Peyer's patch (tissue), 4 donors: ENCODE measurements around the gene CADPS2.

Experiments
- POLR2A ChIP-seq, 2 donors: fragments of 450-650 bp; IDR thresholded peaks; one replicate each; pipeline ENCODE4 v1.5.1; 2017; ENCODE audit warnings: antibody characterized with exemption in 2 of 2, mild to moderate bottlenecking in 2 of 2, moderate library complexity in 2 of 2
- TF ChIP-seq, protein P1 (sequence below), 6 experiments: fragments of 450-650 bp in 4 of 6; fragments of 200-600 bp in 2 of 6; sonication (generic) in 1 of 6; IDR thresholded peaks; one replicate each; pipeline ENCODE4 v1.5.1; 2017 to 2019; ENCODE audit warnings: antibody characterized with exemption in 6 of 6, mild to moderate bottlenecking in 3 of 6, moderate library complexity in 1 of 6

DNA sequence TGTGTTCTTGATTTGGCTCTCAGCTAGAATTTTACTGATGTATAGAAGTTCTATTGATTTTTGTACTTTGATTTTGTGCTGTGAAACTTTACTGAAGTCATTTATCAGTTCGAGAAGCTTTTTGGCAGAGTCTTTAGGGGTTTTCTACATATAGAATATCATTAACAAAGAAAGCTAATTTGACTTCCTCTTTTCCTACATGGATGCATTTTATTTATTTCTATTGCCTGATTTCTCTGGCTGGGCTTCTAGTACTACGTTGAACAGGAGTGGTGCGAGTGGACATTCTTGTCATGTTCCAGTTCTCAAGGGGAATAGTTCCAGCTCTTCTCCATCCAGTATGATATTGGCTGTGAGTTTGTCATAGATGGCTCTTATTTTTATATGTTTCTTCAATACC is 252.8 kb downstream of the CADPS2 start:
- TF ChIP-seq, protein P1, sequence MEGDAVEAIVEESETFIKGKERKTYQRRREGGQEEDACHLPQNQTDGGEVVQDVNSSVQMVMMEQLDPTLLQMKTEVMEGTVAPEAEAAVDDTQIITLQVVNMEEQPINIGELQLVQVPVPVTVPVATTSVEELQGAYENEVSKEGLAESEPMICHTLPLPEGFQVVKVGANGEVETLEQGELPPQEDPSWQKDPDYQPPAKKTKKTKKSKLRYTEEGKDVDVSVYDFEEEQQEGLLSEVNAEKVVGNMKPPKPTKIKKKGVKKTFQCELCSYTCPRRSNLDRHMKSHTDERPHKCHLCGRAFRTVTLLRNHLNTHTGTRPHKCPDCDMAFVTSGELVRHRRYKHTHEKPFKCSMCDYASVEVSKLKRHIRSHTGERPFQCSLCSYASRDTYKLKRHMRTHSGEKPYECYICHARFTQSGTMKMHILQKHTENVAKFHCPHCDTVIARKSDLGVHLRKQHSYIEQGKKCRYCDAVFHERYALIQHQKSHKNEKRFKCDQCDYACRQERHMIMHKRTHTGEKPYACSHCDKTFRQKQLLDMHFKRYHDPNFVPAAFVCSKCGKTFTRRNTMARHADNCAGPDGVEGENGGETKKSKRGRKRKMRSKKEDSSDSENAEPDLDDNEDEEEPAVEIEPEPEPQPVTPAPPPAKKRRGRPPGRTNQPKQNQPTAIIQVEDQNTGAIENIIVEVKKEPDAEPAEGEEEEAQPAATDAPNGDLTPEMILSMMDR (IDR thresholded peaks at IDR 0.05), result no peak
- TF ChIP-seq POLR2A (IDR thresholded peaks at IDR 0.05), result no peak
